SKM-1 treated with dmso at 0.1 percent for 144 hours (cell line): ENCODE results near the gene VSTM2B.

Source experiments
- DNase-seq: peaks from one replicate; lab custom pipeline; 2025; ENCODE audit not compliant: unreplicated experiment; lab: John Stamatoyannopoulos, UW

The VSTM2B gene

GRCh38 chr19:29563486-29564101, 37.8 kb downstream of the VSTM2B start:
- DNase-seq = no peak

- no peak for DNase-seq
These were observed 38.8 kb downstream of the VSTM2B start for GRCh38 chr19:29564574-29565005.

GRCh38 chr19:29565171-29565570, 39.4 kb downstream of the VSTM2B start:
- no peak for DNase-seq

- no peak for DNase-seq
These were observed 40.8 kb downstream of the VSTM2B start for GRCh38 chr19:29566496-29567054.

- no peak for DNase-seq
These were observed 41.6 kb downstream of the VSTM2B start for GRCh38 chr19:29567366-29567915.

- DNase-seq = no peak
These were observed 42.5 kb downstream of the VSTM2B start for GRCh38 chr19:29568036-29569025.

GRCh38 chr19:29569038-29569911, 43.5 kb downstream of the VSTM2B start:
- no peak for DNase-seq

- DNase-seq = no peak
These were observed 45.4 kb downstream of the VSTM2B start for GRCh38 chr19:29571181-29571580.

- DNase-seq = no peak
These were observed 47.7 kb downstream of the VSTM2B start for GRCh38 chr19:29573486-29573885.

GRCh38 chr19:29574510-29574909, 48.7 kb downstream of the VSTM2B start:
- DNase-seq = no peak

GRCh38 chr19:29576046-29576606, 50.3 kb downstream of the VSTM2B start:
- DNase-seq = no peak

GRCh38 chr19:29576761-29577648, 51.2 kb downstream of the VSTM2B start:
- DNase-seq = no peak

- no peak for DNase-seq
These were observed 51.8 kb downstream of the VSTM2B start for GRCh38 chr19:29577649-29577963.

- no peak for DNase-seq
These were observed 52.6 kb downstream of the VSTM2B start for GRCh38 chr19:29578349-29578748.

- no peak for DNase-seq
These were observed 53.6 kb downstream of the VSTM2B start for GRCh38 chr19:29579308-29579910.

GRCh38 chr19:29581398-29581797, 55.6 kb downstream of the VSTM2B start:
- DNase-seq = no peak

- DNase-seq = no peak
These were observed 57.6 kb downstream of the VSTM2B start for GRCh38 chr19:29583196-29583999.

GRCh38 chr19:29586401-29586800, 60.6 kb downstream of the VSTM2B start:
- no peak for DNase-seq
